M059J (cell line): ENCODE results near the gene ATP11C. TPM values are rescaled to one million over a fixed set of nuclear protein-coding genes. Genes with fewer than 3 reads are reported as not detected.
A peak's percentile ranks its signal among the peaks of the same experiment; 100 is the strongest.

ENCODE experiments used
- DNase-seq: peaks from one replicate; pipeline ENCODE4 v3.0.0-alpha.2; 2012; ENCODE audit warnings: low read depth
- total RNA-seq: library from RNA; depleted of rRNA; stranded (reverse); fragments of >200 nt; shearing (Covaris generic); gene quantifications from 2 replicates; pipeline ENCODE4 v1.2.3, GENCODE V29; 2014

Gene ATP11C
- total RNA-seq, 1 experiment from 2014 or later, result 46.3 TPM

DNA sequence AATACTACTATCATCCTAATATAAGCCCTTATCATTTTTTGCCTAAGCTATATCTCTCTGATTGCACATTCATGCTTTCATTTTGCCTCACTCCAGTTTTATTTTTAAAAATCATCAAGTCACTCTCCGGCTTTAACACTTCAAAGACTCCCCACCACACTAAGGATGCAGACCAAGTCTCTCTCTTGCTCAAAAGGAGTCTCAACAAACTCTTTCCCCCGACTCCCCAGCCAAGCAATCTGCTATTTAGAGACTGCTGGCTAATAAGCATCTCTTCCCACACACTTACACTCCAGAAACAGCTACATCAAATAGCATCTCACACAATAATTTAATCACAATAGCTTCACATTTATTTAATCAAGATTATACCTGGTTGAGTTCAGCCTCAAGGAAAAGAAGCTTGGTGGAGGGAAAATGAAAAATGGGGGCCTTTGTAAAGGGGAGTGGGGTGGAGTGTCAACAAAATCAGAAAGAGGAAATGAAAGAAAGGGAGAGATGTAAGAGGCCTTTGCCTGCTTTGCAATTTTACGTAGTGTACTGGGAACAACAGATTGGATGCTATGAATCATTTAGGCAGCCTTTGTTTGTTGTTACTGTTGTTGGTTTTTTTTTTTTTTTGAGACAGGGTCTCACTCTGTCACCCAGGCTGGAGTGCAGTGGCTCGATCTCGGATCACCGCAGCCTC lies 120.8 kb downstream of the ATP11C start:
- no peak for DNase-seq

DNA sequence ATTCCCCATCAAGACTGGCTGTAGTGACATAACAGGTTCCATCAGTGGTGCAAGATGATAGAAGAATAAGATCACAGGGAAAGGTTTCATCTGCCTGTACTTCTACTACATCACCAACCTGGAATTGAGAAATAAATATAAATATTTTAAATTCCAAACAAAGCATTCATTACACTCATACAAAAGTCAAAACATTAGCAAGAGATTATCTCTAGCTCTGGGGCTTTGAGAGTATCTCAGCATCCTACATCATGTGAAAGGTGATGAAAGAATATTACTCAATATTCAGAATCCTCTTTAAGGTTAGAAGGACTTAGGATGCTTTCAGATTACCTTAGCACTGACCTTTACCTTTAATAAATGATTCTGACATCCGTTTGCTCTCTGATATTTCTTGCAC lies 128.4 kb downstream of the ATP11C start:
- no peak for DNase-seq

DNA sequence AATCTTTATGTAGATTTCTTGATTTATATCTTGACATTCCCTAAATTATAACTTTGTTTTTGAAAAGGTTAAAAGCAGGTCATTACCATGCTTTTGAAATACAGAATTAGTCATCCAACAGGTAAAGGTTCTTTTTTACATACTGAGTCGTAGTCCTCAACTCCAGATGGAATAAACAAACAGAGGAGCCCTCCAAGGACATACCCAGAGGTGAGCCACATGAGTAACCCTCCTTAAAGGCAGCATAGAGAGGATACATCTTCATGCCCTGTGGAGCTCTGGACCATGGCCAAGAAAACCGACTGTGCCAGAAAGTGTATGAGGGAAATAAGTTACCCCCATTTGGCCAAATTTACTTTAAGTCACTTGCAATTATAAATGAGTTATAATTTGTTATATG lies 129.6 kb downstream of the ATP11C start:
- peak; percentile 38 for DNase-seq

DNA sequence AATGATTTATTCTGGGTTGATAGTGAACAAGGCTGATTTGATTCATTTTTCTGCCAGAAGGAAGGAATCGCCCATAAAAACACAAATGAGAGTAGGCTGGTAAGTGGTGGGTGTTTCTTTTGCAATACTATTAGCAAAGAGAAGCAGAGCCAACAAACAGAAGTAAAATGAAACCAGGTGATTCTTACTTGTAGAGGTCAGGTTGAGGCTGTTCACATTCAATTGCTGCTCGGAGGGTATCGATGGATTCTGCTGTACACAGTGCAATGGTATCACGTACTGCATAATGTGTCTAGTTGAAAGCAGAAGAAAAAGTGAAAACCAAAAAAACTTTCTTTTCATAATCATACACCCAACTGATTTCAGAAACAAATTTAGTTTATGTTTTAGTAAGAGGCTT lies 130.8 kb downstream of the ATP11C start:
- no peak for DNase-seq

DNA sequence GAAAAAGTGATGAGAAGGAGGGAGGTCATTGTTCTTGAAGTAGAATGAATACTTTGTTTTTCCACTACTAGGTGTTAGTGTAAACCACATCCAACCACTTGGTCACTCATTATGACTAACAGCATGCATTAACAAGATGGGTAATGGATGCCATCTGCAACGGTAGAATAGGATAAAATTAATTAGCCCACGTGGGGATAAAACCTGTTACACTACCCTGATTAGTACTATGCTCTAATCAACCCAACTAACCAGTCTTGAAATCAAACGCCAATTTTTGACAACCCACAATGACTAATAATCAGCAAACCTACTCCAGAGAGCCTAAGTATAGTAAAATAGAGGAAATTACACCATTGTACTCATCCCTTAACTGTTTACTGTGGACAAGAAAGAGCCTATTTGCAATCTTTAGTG lies 131.4 kb downstream of the ATP11C start:
- DNase-seq, result no peak

DNA sequence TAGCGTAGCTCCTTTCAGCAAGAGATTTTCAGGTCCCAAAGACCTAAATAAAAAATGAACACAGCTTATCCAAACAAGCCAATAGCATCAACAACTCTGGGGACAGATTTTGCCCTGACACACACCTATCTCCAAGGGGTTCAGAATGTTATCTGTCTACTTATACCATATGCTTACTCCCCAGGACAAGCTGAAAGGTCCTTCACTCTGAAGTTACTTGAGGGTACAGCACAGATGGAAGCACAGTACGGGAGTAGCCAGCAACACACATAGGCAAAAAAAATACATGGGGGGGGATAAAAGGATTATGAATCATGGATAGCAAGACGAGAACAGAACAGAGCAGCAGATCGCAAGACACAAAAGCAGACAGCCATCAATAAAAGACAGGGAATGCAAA lies 134.2 kb downstream of the ATP11C start:
- no peak for DNase-seq

DNA sequence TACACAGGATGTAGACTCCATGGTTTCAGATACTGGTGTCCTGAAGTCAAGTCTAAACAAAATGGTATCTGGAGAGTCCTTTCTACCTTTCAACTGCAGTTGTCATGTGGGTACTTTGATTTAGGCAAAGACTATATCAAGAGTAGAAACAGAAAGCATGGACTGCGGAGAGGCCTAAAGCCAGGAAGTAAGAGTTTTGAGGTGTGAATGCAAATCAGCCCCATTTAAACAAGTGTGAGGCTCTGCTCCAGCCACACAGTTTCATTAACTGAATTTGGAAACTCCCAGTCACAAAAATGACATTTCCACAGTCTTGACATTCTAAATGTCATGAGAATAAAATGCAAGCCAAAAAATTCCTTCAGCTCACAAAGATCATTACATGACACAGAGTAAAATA lies 137.7 kb downstream of the ATP11C start:
- DNase-seq, result no peak

DNA sequence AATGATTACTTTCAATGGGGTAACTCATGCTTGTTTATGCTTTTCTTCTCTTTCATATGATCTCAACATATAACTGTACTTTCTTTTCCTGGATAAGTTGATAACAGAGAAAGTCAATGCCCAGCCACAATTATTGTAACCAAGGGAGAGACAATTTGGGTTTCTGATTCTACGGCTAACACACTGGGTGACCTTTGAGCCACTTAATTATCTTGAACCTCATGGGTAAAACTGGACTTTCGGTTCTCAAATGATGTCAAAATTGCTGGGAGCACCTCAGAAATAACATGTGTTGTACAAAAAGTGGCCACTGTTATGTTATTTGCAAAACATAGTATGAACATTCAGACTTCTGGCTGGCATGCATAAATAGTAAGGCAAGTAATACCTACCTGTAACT lies 145.3 kb downstream of the ATP11C start:
- DNase-seq, result no peak

DNA sequence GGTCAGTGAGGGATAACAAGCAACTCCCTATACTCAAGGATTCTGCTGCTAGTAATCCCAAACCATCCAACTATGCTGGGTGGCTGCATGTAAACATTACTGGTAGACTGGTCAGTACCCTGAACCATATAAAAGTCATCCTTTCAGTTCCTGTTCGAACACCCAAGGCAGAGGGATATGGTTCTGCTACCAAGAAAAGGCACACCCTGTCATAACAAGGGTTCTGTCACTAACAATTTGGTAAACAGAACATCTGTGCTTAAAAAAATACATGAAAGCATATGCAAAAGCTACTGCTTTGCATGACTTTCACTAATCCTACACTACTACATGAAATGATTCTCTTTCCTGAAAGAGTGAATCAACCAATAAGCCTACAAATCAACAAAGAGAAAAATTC lies 148.0 kb downstream of the ATP11C start:
- no peak for DNase-seq

DNA sequence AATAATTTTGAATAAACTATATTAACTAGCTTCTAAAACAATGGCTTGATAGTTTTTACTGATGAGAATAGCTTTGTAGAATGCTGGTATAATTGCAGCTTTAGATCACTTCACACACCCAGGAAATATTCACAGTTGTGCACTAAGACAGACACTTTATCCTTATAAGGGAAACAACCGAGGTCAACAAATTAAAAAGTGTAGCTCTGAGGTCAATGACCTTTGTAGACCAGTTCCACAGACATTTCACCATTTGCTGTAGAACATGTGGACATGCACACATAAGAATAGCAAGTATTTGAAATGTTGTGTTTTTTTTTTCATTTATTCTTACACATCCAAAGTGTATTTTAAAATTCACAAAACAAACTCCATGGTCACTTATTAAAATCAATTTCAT lies 148.9 kb downstream of the ATP11C start:
- DNase-seq, result no peak

DNA sequence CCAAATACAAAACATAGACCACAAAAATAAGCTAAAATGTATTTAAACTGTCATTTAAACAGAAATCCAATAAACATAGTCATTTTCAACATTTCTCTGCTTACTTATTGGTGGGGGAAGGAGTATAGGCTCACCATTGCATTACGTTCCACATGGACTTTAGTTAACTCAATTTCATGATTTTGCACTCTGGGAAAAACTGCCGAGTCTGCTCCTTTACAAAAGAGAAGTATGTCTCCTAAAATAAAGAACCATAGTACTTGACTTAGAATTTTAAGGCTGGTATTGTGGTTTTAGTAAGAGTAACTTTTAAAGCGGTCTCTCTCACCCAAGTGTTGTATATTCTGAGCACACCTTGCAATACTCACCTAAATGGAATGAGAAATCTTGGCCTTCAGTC lies 149.8 kb downstream of the ATP11C start:
- DNase-seq, result no peak

DNA sequence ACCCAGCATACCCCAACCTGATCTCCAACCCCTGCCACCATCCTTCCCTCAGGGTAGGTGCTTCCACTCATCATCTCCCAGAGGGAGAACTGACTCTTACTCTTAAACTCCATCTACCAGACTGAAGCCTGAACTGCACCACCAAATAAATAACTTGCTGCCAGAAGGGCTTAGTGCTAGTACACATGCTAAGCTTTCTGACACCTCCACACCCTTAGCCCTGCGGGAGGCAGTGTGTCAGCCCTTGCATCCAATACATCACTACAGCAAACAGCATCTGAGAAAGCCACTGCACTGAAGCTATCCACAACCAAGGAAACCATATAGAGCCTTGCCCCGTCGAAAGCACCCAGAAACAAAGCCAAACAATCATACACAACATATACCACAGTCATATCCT lies 156.3 kb downstream of the ATP11C start:
- DNase-seq, result no peak

DNA sequence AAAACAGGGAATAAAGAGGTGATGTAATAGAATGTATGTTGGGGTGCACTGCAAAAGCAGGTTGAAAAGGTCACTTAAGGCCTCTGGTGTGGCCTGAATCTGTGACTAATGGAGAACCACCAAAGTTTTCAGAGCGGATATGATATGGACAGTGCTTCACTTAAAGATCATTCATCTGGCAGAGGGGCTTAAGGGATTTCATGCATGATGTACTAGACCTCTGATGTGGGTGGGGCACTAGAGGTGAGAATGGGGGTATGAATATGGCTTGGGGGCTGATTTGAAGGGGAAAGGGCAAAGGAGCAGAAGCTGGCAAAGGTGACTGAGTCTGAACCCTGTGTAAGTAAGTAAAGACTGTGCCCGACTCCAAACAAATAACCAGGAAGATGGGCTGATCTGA lies 162.5 kb downstream of the ATP11C start:
- DNase-seq, result no peak

DNA sequence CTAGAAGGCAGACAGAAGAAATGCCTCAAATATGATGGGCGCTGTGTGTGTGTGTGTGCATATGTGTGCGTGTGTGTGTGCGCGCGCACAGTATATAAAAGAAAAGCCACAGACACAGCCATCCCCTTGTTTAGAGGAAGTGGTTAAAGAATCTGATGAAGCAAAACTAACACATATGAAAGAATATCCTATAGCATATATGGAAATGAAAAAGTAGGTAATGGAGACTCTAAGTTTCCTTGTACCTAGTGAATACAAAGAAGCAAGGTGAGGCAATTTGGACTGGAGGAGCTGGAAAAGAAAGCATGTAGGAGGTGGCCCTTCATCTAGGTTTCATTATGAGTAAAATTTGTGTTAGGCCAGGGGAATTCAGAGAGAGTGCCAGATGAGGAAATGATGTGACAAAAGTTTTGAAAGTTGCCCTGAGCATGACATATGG lies 166.3 kb downstream of the ATP11C start:
- DNase-seq, result no peak

DNA sequence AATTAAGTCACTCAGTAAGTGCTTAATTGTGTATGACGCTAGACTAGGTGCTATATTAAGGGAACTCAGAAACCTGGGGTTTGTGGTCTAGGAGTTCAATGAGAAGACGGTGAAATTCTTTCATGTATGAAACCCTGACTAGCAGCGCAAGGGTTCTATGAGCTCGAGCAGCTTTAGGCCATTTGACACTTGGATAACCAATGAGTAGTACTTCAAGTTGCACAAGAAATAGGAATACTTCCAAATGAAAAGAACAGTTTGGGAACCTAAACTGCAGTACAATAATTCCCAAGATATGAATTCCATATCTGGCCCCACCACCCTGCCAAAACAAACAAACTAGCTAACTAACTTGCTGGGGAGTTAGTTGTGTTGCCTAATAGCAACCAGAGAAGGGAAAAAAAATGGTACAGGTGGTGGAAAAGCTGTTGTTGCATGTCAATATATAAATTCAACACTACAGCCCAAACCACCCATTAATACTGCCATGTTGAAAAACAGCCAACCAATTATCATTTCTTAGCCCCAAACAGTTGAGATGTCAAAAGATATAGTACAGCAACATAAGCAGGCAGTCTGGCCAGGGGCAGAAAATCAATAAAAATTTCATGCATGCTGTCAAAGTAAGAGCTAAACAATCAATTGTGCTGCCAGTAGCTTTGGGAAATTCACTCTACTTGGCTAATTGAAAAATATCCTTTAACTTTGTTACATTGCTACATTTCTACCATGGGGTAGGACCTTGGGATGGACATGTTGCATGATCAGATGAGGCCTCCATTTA lies 170.3 kb downstream of the ATP11C start:
- no peak for DNase-seq

DNA sequence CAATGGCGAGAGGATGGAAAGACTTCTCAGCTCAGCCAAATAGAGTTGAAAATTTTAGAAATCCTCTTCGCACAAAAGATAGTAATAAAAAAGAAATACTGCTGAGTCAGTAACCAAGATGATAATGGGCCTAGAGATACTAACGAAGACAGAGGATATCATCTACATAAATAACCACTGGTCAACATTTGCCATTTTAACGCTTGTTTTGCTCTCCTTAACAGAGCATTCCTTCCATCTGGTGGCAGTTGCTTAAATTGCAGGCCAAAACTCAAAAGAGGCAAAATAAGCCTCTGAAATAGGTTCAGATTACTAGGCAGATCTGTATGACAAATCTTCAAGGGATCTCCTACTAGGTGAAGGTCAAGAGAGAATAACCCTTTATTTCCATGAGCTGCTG lies 173.2 kb downstream of the ATP11C start:
- peak; percentile 33 for DNase-seq

DNA sequence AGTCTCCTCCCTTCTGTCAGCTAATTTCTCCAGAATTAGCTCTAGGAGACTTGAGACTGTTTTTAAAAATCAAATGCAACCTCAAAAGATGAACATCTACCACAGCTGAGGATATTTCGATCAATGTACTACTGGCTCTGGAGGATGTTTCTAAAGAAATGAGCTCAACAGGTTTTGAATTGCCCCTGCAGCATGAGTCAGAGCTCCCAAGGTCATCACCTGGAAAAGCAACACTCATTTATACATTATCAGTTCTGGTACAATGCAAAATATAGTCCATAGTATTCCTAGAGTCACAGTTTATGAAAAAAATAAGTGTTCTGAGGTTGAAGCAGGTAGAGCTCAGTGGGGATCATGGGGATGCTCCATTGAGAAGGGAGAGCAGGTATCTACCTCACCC lies 174.0 kb downstream of the ATP11C start:
- DNase-seq, result no peak

DNA sequence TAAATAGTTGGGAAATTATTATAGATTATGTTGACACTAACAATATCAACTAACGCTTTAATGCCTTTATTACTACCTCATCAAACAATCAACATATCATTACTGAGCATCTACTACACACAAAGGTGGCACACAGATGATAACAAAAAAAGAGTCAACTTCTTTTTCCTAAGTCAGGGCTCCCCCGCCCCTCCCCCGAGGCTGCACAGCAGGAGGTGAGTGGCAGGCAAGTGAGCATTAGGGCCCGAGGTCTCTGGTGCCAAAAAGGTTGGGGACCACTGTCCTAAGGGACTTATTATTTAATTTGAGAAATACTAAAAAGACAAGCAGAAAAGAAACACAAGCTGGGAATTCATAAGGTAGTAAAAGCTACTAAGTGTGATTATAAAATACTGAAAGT lies 174.6 kb downstream of the ATP11C start:
- DNase-seq, result no peak

DNA sequence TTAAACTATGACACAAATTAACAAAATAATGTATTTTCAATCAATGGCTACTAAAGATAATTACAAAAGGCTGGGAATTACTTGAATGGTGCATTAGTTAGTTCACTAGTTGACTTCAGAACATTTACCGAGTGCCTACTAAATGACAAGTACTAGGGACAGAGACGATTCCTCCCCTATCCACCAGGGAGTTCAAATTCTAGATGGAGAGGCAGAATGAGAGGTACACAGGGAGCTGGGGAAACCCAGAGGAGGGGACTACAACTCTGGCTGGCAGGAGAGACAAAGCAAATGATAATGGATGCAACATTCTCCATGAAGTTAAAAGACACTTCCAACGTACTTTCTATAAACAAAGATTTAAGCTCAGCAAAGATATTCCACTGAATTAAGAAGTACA lies 181.8 kb downstream of the ATP11C start:
- no peak for DNase-seq

DNA sequence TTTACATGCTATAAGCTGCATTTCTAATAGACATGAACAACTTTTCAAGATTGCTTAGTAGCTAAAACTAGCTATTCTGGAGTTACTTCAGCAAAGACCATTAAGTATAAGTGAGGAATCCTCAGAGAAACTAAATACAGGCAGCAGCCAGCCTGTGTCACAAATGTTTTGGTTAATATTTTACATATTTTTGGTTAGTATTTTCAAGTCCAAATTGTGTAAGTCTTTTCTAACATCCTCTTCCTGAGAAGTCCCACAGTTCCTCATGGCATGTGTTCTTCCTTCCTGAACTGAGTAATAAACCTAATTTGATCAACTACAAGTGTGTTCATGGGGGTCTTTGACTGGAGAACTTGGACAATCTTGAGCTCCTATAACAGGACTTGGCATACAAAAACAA lies 182.5 kb downstream of the ATP11C start:
- no peak for DNase-seq

DNA sequence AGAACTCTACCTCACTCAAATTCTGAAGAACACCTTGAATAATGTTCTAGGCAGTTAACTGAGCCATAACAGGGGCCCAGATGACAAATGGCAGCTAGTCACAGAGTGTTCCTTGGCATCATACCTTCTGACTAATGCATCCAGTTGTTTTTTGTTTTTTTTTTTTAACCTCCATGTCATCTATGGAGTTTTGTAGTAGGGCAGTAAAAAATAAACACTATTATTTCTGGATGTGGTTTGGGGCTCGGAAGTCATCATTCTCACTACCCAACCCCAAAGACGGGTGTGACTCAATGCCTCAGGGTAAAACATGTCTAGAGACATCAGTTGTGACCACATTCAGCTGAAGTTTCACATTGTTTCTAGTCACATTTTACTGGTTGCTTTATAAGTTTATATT lies 193.7 kb downstream of the ATP11C start:
- peak; percentile 98 for DNase-seq

DNA sequence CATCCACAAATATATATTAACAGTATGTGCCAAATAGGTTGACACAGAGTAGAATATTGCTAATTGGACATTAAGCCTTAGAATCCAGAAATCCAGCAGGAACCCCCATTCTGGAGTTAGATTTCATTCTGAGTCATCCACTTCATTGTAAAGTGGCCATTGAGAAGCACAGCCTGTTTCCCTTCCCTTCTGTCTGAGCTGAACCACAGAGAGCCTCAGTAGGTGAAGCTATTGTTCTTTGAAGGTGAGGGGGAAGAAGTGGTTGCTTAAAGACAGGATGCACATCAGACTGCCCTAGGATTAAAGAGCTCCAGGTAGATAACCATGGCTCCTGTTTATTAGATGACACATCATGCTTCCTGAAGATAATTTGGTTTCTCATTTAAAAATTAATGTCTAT lies 194.3 kb downstream of the ATP11C start:
- peak; percentile 70 for DNase-seq

DNA sequence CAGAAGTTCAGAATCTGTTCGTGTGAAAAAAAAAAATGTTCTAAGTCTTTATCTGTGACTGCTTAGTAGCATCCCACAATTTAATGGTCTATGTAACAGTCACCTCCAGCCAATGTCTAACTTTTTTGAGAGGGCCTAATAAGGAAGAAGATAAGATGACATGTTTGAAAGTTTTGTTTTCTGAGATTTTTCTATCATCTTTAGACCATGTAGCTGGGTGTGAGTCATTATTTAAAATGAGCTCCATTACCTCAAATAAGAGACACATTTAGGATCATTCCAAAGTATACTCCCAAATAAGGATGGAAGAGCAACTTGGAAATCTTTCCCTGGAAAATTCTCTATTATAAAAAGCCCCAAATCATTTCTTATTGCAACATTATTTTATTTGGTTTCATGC lies 196.7 kb downstream of the ATP11C start:
- no peak for DNase-seq

DNA sequence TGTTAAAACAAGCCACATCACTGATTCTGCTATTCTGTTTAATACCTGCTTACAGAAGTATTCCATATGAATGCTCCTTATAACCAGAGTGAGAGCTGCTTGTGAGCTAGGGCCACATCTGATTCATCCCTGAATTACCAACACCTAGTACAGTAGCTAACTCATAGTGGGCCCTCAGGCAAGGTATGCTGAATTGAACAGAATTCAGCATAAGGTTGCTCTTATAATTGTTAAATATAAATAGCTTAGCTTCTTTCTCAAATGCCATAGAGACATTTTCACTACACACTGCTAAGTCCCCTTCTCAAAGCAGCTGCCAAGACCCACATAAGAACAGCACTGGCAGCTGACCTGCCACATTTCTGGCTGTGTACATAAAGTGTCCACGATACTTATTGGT lies 197.9 kb downstream of the ATP11C start:
- peak; percentile 7 for DNase-seq
